PC-3 (cell line): Measurements from ENCODE around the gene PARP16. TPM values are rescaled to one million over a fixed set of nuclear protein-coding genes. Genes with fewer than 3 reads are reported as not detected.
"Not testable (repeated sequence)": the region's sequence is repeated elsewhere in the genome, so short reads cannot be mapped to it uniquely, and the experiment has no call there.

ENCODE experiments used
- ATAC-seq: fragments of 200-7000 bp; cut with Tn5 transposase; 2 replicates; pipeline ENCODE4 v1.9.1; 2020; ENCODE audit warnings: mild to moderate bottlenecking, moderate library complexity
- BruUV-seq: library from RNA; stranded (reverse); fragments of 400-500 nt; replicated peaks from 2 replicates; lab custom pipeline; 2021; lab: Mats Ljungman, UMichigan
- CTCF ChIA-PET: fragments of 300-600 bp; sonication (Branson Sonifier 250); formaldehyde crosslinking; loops from one replicate; lab custom pipeline; 2022; ENCODE audit warnings: antibody characterized with exemption; lab: Charles Lee
- POLR2A ChIA-PET: fragments of 300-600 bp; sonication (Branson Sonifier 250); formaldehyde crosslinking; loops from one replicate; lab custom pipeline; 2022; ENCODE audit warnings: antibody characterized with exemption; ENCODE audit not compliant: unreplicated experiment; lab: Charles Lee
- DNase-seq: peaks from one replicate; pipeline ENCODE4 v3.0.0-alpha.2; 2015
- H2AFZ ChIP-seq: fragments of 300-600 bp; sonication (generic); 2 replicates; pipeline ENCODE4 v1.6.0; 2016; ENCODE audit warnings: antibody characterized with exemption, low read length
- H3F3A ChIP-seq: fragments of 300-600 bp; sonication (generic); one replicate; pipeline ENCODE4 v1.6.0; 2017; ENCODE audit warnings: antibody characterized with exemption, low read length, control low read depth, mild to moderate bottlenecking; ENCODE audit not compliant: unreplicated experiment
- H3K27ac ChIP-seq: fragments of 300-600 bp; sonication (generic); 2 replicates; pipeline ENCODE4 v1.5.1; 2016; ENCODE audit warnings: mild to moderate bottlenecking, low read length
- H3K27me3 ChIP-seq: fragments of 300-600 bp; sonication (generic); 2 replicates; pipeline ENCODE4 v1.6.1; 2016; ENCODE audit warnings: low read length, mixed read lengths
- H3K36me3 ChIP-seq: fragments of 300-600 bp; sonication (generic); 2 replicates; pipeline ENCODE4 v1.6.1; 2016; ENCODE audit warnings: low read depth, mixed run types, low read length, mixed read lengths
- H3K4me1 ChIP-seq: fragments of 300-600 bp; sonication (generic); 2 replicates; pipeline ENCODE4 v1.5.1; 2016; ENCODE audit warnings: low read length; ENCODE audit not compliant: insufficient read depth
- H3K4me2 ChIP-seq: fragments of 300-600 bp; sonication (generic); 2 replicates; pipeline ENCODE4 v1.6.0; 2016; ENCODE audit warnings: low read length
- H3K4me3 ChIP-seq: fragments of 300-600 bp; sonication (generic); 2 replicates; pipeline ENCODE4 v1.5.1; 2016; ENCODE audit warnings: mild to moderate bottlenecking, low read length, mixed read lengths
- H3K79me2 ChIP-seq: fragments of 300-600 bp; sonication (generic); 2 replicates; pipeline ENCODE4 v1.6.1; 2017; ENCODE audit warnings: low read length, mixed read lengths
- H3K9ac ChIP-seq: fragments of 300-600 bp; sonication (generic); 2 replicates; pipeline ENCODE4 v1.6.0; 2016; ENCODE audit warnings: mild to moderate bottlenecking, low read length
- H3K9me2 ChIP-seq: fragments of 300-600 bp; sonication (generic); replicated peaks from 2 replicates; pipeline ENCODE4 v1.6.1; 2016; ENCODE audit warnings: mixed run types, low read length, mixed read lengths
- H3K9me3 ChIP-seq: fragments of 300-600 bp; sonication (generic); 2 replicates; pipeline ENCODE4 v1.6.1; 2016; ENCODE audit warnings: low read length, mixed read lengths
- H4K20me1 ChIP-seq: fragments of 300-600 bp; sonication (generic); 2 replicates; pipeline ENCODE4 v1.6.1; 2016; ENCODE audit warnings: low read length, mixed read lengths
- CTCF ChIP-seq: fragments of 300-600 bp; sonication (generic); conservative IDR thresholded peaks from 2 replicates; pipeline ENCODE4 v1.5.1; 2017; ENCODE audit warnings: antibody characterized with exemption, low read depth, mild to moderate bottlenecking, low read length
- EZH2 ChIP-seq: fragments of 300-600 bp; sonication (generic); IDR thresholded peaks from one replicate; pipeline ENCODE4 v1.6.1; 2017; ENCODE audit warnings: antibody characterized with exemption, mild to moderate bottlenecking, low read length; ENCODE audit not compliant: unreplicated experiment
- EZH2phosphoT487 ChIP-seq: fragments of 300-600 bp; sonication (generic); IDR thresholded peaks from 2 replicates; pipeline ENCODE4 v1.6.1; 2018; ENCODE audit warnings: mild to moderate bottlenecking, antibody characterized with exemption, low read length, borderline replicate concordance
- intact Hi-C: fragments of 100-400 bp; cut with micrococcal nuclease; formaldehyde crosslinking; loops from 2 replicates; pipeline ENCODE4 v1.9.0; 2023
- total RNA-seq: library from RNA; depleted of rRNA; stranded (reverse); fragments of >200 nt; gene quantifications from 2 replicates; pipeline ENCODE4 v1.2.3, GENCODE V29; 2014

Gene PARP16
- total RNA-seq, 1 experiment from 2014 or later, result 6.4 TPM

- no peaks in the 10 kb centered on the region for H3K79me2 ChIP-seq
- H3K27ac ChIP-seq, result no peak overlapping the region
- no peaks in the 10 kb centered on the region for H3K9me3 ChIP-seq
- no peak overlapping the region for H3K4me3 ChIP-seq
- ChIA-PET POLR2A (no interaction called here), CTCF (no interaction called here)
- H2AFZ ChIP-seq, result no peak overlapping the region
- no peaks in the 10 kb centered on the region for H4K20me1 ChIP-seq
- intact Hi-C loops, result no loop called here
- no peak overlapping the region for H3K9ac ChIP-seq
- no peaks in the 10 kb centered on the region for H3F3A ChIP-seq
- no peak for TF ChIP-seq EZH2phosphoT487
- no peak for TF ChIP-seq EZH2
- no peak for TF ChIP-seq CTCF
- H3K9me2 ChIP-seq, result no peaks in the 10 kb centered on the region
- no peaks in the 10 kb centered on the region for H3K27me3 ChIP-seq
- ATAC-seq (no peak), DNase-seq (no peak)
- BruUV-seq, result no TSS peak
- H3K4me2 ChIP-seq, result no peak overlapping the region
- no peaks in the 10 kb centered on the region for H3K36me3 ChIP-seq
- H3K4me1 ChIP-seq, result no peaks in the 10 kb centered on the region
These were observed 42.0 kb downstream of the PARP16 start for GRCh38 chr15:65244638-65245037.

- intact Hi-C loops, DNase-seq, H2AFZ ChIP-seq, H3F3A ChIP-seq, H3K4me2 ChIP-seq, H3K9ac ChIP-seq, H3K9me2 ChIP-seq, H3K4me3 ChIP-seq, H3K4me1 ChIP-seq, CTCF ChIA-PET, H3K27me3 ChIP-seq, H4K20me1 ChIP-seq, POLR2A ChIA-PET, H3K36me3 ChIP-seq, H3K27ac ChIP-seq, ATAC-seq, H3K79me2 ChIP-seq, BruUV-seq, H3K9me3 ChIP-seq: not testable (repeated sequence)
These were observed 50.2 kb downstream of the PARP16 start for GRCh38 chr15:65236443-65236842.

- ATAC-seq (no peak), DNase-seq (no peak)
- Histone ChIP-seq H3K9me2 (no peaks in the 10 kb centered on the region), H3K9ac (no peak overlapping the region), H3K36me3 (no peaks in the 10 kb centered on the region), H4K20me1 (no peaks in the 10 kb centered on the region), H3K79me2 (no peaks in the 10 kb centered on the region), H2AFZ (no peak overlapping the region), H3K4me2 (no peak overlapping the region), H3K27me3 (no peaks in the 10 kb centered on the region), H3K27ac (no peak overlapping the region), H3K4me1 (no peaks in the 10 kb centered on the region), H3K9me3 (no peaks in the 10 kb centered on the region), H3F3A (no peaks in the 10 kb centered on the region), H3K4me3 (no peak overlapping the region)
- ChIA-PET POLR2A (no interaction called here), CTCF (no interaction called here)
- intact Hi-C loops, result no loop called here
- BruUV-seq, result no TSS peak
- TF ChIP-seq EZH2 (no peak), EZH2phosphoT487 (no peak), CTCF (no peak)
These were observed 53.0 kb downstream of the PARP16 start for GRCh38 chr15:65233696-65234095.
